Activated T-helper 1 cell treated with Interleukin-2 at 50 U/mL for 16 hours (primary cell): Measurements from ENCODE around the gene CTBP1.

Source experiments
- DNase-seq: peaks from one replicate; pipeline ENCODE4 v3.0.0-alpha.2; 2020; ENCODE audit warnings: low read depth

CTBP1 gene

GRCh38 chr4:1223841-1224809, 24.8 kb downstream of the CTBP1 start:
- DNase-seq: no peak

- DNase-seq: no peak
These were observed 25.8 kb downstream of the CTBP1 start for GRCh38 chr4:1222938-1223690.

- no peak for DNase-seq
These were observed 26.7 kb downstream of the CTBP1 start for GRCh38 chr4:1222036-1222789.

- DNase-seq: no peak
These were observed 27.6 kb downstream of the CTBP1 start for GRCh38 chr4:1221155-1221870.

GRCh38 chr4:1220566-1220965, 28.4 kb downstream of the CTBP1 start:
- no peak for DNase-seq

- DNase-seq: no peak
These were observed 29.4 kb downstream of the CTBP1 start for GRCh38 chr4:1219566-1219950.

- no peak for DNase-seq
These were observed 30.0 kb downstream of the CTBP1 start for GRCh38 chr4:1218634-1219565.

GRCh38 chr4:1217366-1217765, 31.6 kb downstream of the CTBP1 start:
- DNase-seq: no peak

- DNase-seq: peak; percentile 56
These were observed 32.0 kb downstream of the CTBP1 start for GRCh38 chr4:1216869-1217294.

GRCh38 chr4:1216076-1216614, 32.8 kb downstream of the CTBP1 start:
- no peak for DNase-seq

- no peak for DNase-seq
These were observed 33.5 kb downstream of the CTBP1 start for GRCh38 chr4:1215141-1216075.

- no peak for DNase-seq
These were observed 34.5 kb downstream of the CTBP1 start for GRCh38 chr4:1214101-1215095.

GRCh38 chr4:1213336-1213995, 35.5 kb downstream of the CTBP1 start:
- no peak for DNase-seq

- no peak for DNase-seq
These were observed 36.2 kb downstream of the CTBP1 start for GRCh38 chr4:1212546-1213335.

- no peak for DNase-seq
These were observed 36.9 kb downstream of the CTBP1 start for GRCh38 chr4:1211891-1212545.

GRCh38 chr4:1211371-1211770, 37.6 kb downstream of the CTBP1 start:
- DNase-seq: no peak
